ENCODE results near the gene CCDC47.
A peak's percentile ranks its signal among the peaks of the same experiment; 100 is the strongest.

Gene CCDC47

GRCh38 chr17:63741143-63741407, 32.3 kb downstream of the CCDC47 start:
- Histone ChIP-seq H3K79me2 (ENCODE audit: insufficient read depth, low read length) (peaks cover 26% of the 10 kb centered on the region), H3K27me3 (ENCODE audit: low read length) (no peaks in the 10 kb centered on the region), H3K27ac (ENCODE audit: low read depth, low read length) (peak overlapping the region; percentile 72), H3K4me2 (ENCODE audit: low read depth, low read length, poor library complexity, severe bottlenecking) (peak overlapping the region; percentile 93), H3F3A (ENCODE audit: insufficient read depth) (peaks cover 35% of the 10 kb centered on the region), H3K36me3 (ENCODE audit: low read length) (peaks cover 7% of the 10 kb centered on the region; the same call in 1 of the 2 replicates), H2AFZ (ENCODE audit: low read depth, low read length, severe bottlenecking) (peak overlapping the region; percentile 69), H4K20me1 (ENCODE audit: low read depth, low read length) (no peaks in the 10 kb centered on the region), H3K4me3 (ENCODE audit: insufficient read depth, low read length, poor library complexity, severe bottlenecking) (peak overlapping the region; percentile 95), H3K9ac (ENCODE audit: low read length) (peak overlapping the region; percentile 96), H3K9me2 (replicated peaks; ENCODE audit: insufficient read depth, low read length) (no peaks in the 10 kb centered on the region), H3K9me3 (ENCODE audit: insufficient read depth, low read length) (no peaks in the 10 kb centered on the region)
- no peak for TF ChIP-seq EZH2phosphoT487 (conservative IDR thresholded peaks at IDR 0.05; ENCODE audit: low read length)
- TF ChIP-seq, protein P1, sequence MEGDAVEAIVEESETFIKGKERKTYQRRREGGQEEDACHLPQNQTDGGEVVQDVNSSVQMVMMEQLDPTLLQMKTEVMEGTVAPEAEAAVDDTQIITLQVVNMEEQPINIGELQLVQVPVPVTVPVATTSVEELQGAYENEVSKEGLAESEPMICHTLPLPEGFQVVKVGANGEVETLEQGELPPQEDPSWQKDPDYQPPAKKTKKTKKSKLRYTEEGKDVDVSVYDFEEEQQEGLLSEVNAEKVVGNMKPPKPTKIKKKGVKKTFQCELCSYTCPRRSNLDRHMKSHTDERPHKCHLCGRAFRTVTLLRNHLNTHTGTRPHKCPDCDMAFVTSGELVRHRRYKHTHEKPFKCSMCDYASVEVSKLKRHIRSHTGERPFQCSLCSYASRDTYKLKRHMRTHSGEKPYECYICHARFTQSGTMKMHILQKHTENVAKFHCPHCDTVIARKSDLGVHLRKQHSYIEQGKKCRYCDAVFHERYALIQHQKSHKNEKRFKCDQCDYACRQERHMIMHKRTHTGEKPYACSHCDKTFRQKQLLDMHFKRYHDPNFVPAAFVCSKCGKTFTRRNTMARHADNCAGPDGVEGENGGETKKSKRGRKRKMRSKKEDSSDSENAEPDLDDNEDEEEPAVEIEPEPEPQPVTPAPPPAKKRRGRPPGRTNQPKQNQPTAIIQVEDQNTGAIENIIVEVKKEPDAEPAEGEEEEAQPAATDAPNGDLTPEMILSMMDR (IDR thresholded peaks at IDR 0.05; ENCODE audit: insufficient read depth, low read length, poor library complexity, severe bottlenecking) = no peak

GRCh38 chr17:63740464-63741142, 32.8 kb downstream of the CCDC47 start:
- no peaks in the 10 kb centered on the region for H3K9me3 ChIP-seq (ENCODE audit: insufficient read depth, low read length)
- peak overlapping the region; percentile 72 for H3K27ac ChIP-seq (ENCODE audit: low read depth, low read length)
- peak overlapping the region; percentile 96 for H3K9ac ChIP-seq (ENCODE audit: low read length)
- H3K9me2 ChIP-seq (replicated peaks; ENCODE audit: insufficient read depth, low read length) = no peaks in the 10 kb centered on the region
- H3K36me3 ChIP-seq (ENCODE audit: low read length) = peaks cover 2% of the 10 kb centered on the region; the same call in 1 of the 2 replicates
- H3K27me3 ChIP-seq (ENCODE audit: low read length) = no peaks in the 10 kb centered on the region
- H3K79me2 ChIP-seq (ENCODE audit: insufficient read depth, low read length) = peaks cover 26% of the 10 kb centered on the region
- peak overlapping the region; percentile 69 for H2AFZ ChIP-seq (ENCODE audit: low read depth, low read length, severe bottlenecking)
- H4K20me1 ChIP-seq (ENCODE audit: low read depth, low read length) = no peaks in the 10 kb centered on the region
- H3K4me3 ChIP-seq (ENCODE audit: insufficient read depth, low read length, poor library complexity, severe bottlenecking) = peak overlapping the region; percentile 95
- peak overlapping the region; percentile 93 for H3K4me2 ChIP-seq (ENCODE audit: low read depth, low read length, poor library complexity, severe bottlenecking)
- peaks cover 30% of the 10 kb centered on the region for H3F3A ChIP-seq (ENCODE audit: insufficient read depth)
- TF ChIP-seq, protein P1 (IDR thresholded peaks at IDR 0.05; ENCODE audit: insufficient read depth, low read length, poor library complexity, severe bottlenecking) = no peak
- no peak for TF ChIP-seq EZH2phosphoT487 (conservative IDR thresholded peaks at IDR 0.05; ENCODE audit: low read length)

DNA sequence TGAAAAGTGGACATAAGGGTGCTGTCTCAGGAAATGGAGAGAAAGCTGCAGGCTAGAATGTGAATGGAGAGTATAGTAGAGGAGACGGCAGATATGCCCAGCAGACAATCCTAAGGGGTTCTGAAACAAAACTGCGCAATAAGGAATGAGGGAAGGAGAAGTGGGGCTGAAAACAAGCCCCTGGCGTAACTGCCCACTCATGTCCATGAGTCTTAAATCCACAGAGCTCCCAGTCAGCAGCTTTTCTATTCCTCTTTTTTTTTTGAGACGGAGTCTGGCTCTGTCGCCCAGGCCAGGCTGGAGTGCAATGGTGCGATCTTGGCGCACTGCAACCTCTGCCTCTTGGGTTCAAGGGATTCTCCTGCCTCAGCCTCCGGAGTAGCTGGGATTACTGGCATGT, 37.7 kb downstream of the CCDC47 start:
- peaks cover 4% of the 10 kb centered on the region; the same call in 1 of the 2 replicates for H3F3A ChIP-seq (ENCODE audit: insufficient read depth)
- no peak overlapping the region for H3K4me3 ChIP-seq (ENCODE audit: insufficient read depth, low read length, poor library complexity, severe bottlenecking)
- no peak overlapping the region for H3K9ac ChIP-seq (ENCODE audit: low read length)
- H3K36me3 ChIP-seq (ENCODE audit: low read length) = no peaks in the 10 kb centered on the region
- no peaks in the 10 kb centered on the region for H4K20me1 ChIP-seq (ENCODE audit: low read depth, low read length)
- TF ChIP-seq EZH2phosphoT487 (conservative IDR thresholded peaks at IDR 0.05; ENCODE audit: low read length) = no peak
- TF ChIP-seq, protein P1 (IDR thresholded peaks at IDR 0.05; ENCODE audit: insufficient read depth, low read length, poor library complexity, severe bottlenecking) = no peak
- H3K27me3 ChIP-seq (ENCODE audit: low read length) = no peaks in the 10 kb centered on the region
- H3K9me2 ChIP-seq (replicated peaks; ENCODE audit: insufficient read depth, low read length) = no peaks in the 10 kb centered on the region
- H3K79me2 ChIP-seq (ENCODE audit: insufficient read depth, low read length) = peaks cover 18% of the 10 kb centered on the region
- H3K27ac ChIP-seq (ENCODE audit: low read depth, low read length) = no peak overlapping the region
- H3K4me2 ChIP-seq (ENCODE audit: low read depth, low read length, poor library complexity, severe bottlenecking) = no peak overlapping the region
- H2AFZ ChIP-seq (ENCODE audit: low read depth, low read length, severe bottlenecking) = no peak overlapping the region
- no peaks in the 10 kb centered on the region for H3K9me3 ChIP-seq (ENCODE audit: insufficient read depth, low read length)
